Measurements from ENCODE around the gene KCNQ1.

KCNQ1 gene

GRCh38 chr11:2663915-2664314 lies 219.1 kb downstream of the KCNQ1 start:
- Histone ChIP-seq H2AK5ac (ENCODE audit: low read length, severe bottlenecking) (no peak overlapping the region), H3K23ac (ENCODE audit: low read length in 2 of 2) (no peak overlapping the region)

GRCh38 chr11:2664376-2664775 lies 219.6 kb downstream of the KCNQ1 start:
- no peak overlapping the region for H2BK120ac ChIP-seq (ENCODE audit: low read depth, low read length)
- 94% methylated on average over 8 of the region's 9 CpGs for WGBS

More at GRCh38 chr11:2663915-2664314, 219.1 kb downstream of the KCNQ1 start:
- H3K18ac ChIP-seq (ENCODE audit: low read depth in 1 of 2, low read length in 2 of 2) = no peak overlapping the region
- DNase-seq = no peak
- H3K4me3 ChIP-seq (ENCODE audit: insufficient read depth in 1 of 2, low read depth in 1 of 2, low read length in 2 of 2) = no peak overlapping the region
- H4K91ac ChIP-seq (ENCODE audit: low read length) = no peak overlapping the region
- H2BK12ac ChIP-seq (ENCODE audit: low read length in 2 of 2) = no peak overlapping the region
- no peak overlapping the region for H2BK15ac ChIP-seq (ENCODE audit: low read depth, poor library complexity, severe bottlenecking)
- peaks cover 47% of the 10 kb centered on the region for H3K9me3 ChIP-seq (ENCODE audit: control insufficient read depth, low read length)
- H2AFZ ChIP-seq (ENCODE audit: low read depth, low read length) = no peak overlapping the region
- peaks cover 12% of the 10 kb centered on the region for H3K79me1 ChIP-seq (replicated peaks; ENCODE audit: low read length, poor library complexity, severe bottlenecking)
- H2BK5ac ChIP-seq (ENCODE audit: low read depth, low read length, poor library complexity, severe bottlenecking) = no peak overlapping the region
- H3K27me3 ChIP-seq (ENCODE audit: control insufficient read depth in 1 of 2, insufficient read depth in 1 of 2, low read length in 2 of 2) = no peaks in the 10 kb centered on the region
- H4K8ac ChIP-seq (ENCODE audit: low read length) = no peak overlapping the region
- no peak overlapping the region for H3K4ac ChIP-seq (ENCODE audit: low read depth in 1 of 2, low read length in 2 of 2)
- H3K36me3 ChIP-seq (ENCODE audit: control insufficient read depth in 1 of 2, insufficient read depth in 2 of 2, low read depth in 1 of 2, low read length in 2 of 2) = peaks cover 27 to 44% of the 10 kb centered on the region in 2 experiments
- no peak overlapping the region for H3K4me2 ChIP-seq (ENCODE audit: low read length, poor library complexity, severe bottlenecking)
- no peak overlapping the region for H3K27ac ChIP-seq (ENCODE audit: low read length, poor library complexity, severe bottlenecking)
- no peak overlapping the region for H3K14ac ChIP-seq (ENCODE audit: low read length in 2 of 2)
- H3K4me1 ChIP-seq (ENCODE audit: control insufficient read depth, insufficient read depth, low read depth, low read length) = no peaks in the 10 kb centered on the region
- no peak overlapping the region for H2BK120ac ChIP-seq (ENCODE audit: low read depth, low read length)
- no peak overlapping the region for H3K9ac ChIP-seq (ENCODE audit: low read length)

GRCh38 chr11:2664791-2665525 lies 220.2 kb downstream of the KCNQ1 start:
- Histone ChIP-seq H3K9me3 (ENCODE audit: control insufficient read depth, low read length) (peaks cover 36% of the 10 kb centered on the region), H2BK120ac (ENCODE audit: low read depth, low read length) (no peak overlapping the region), H2BK5ac (ENCODE audit: low read depth, low read length, poor library complexity, severe bottlenecking) (no peak overlapping the region), H3K14ac (ENCODE audit: low read length in 2 of 2) (no peak overlapping the region), H3K23ac (ENCODE audit: low read length in 2 of 2) (no peak overlapping the region), H2AK5ac (ENCODE audit: low read length, severe bottlenecking) (no peak overlapping the region), H3K36me3 (ENCODE audit: control insufficient read depth in 1 of 2, insufficient read depth in 2 of 2, low read depth in 1 of 2, low read length in 2 of 2) (peaks cover 35 to 44% of the 10 kb centered on the region in 2 experiments), H4K91ac (ENCODE audit: low read length) (no peak overlapping the region), H2AFZ (ENCODE audit: low read depth, low read length) (no peak overlapping the region), H3K27me3 (ENCODE audit: control insufficient read depth in 1 of 2, insufficient read depth in 1 of 2, low read length in 2 of 2) (no peaks in the 10 kb centered on the region), H4K8ac (ENCODE audit: low read length) (no peak overlapping the region), H2BK12ac (ENCODE audit: low read length in 2 of 2) (no peak overlapping the region), H3K4me1 (ENCODE audit: control insufficient read depth, insufficient read depth, low read depth, low read length) (no peaks in the 10 kb centered on the region), H3K27ac (ENCODE audit: low read length, poor library complexity, severe bottlenecking) (no peak overlapping the region), H3K18ac (ENCODE audit: low read depth in 1 of 2, low read length in 2 of 2) (no peak overlapping the region), H3K9ac (ENCODE audit: low read length) (no peak overlapping the region), H2BK15ac (ENCODE audit: low read depth, poor library complexity, severe bottlenecking) (no peak overlapping the region), H3K4ac (ENCODE audit: low read depth in 1 of 2, low read length in 2 of 2) (no peak overlapping the region), H3K79me1 (replicated peaks; ENCODE audit: low read length, poor library complexity, severe bottlenecking) (peaks cover 12% of the 10 kb centered on the region), H3K4me3 (ENCODE audit: insufficient read depth in 1 of 2, low read depth in 1 of 2, low read length in 2 of 2) (no peak overlapping the region), H3K4me2 (ENCODE audit: low read length, poor library complexity, severe bottlenecking) (no peak overlapping the region)
- no peak for DNase-seq
- WGBS = 95% methylated on average over 14 of the region's 14 CpGs

More at GRCh38 chr11:2664376-2664775, 219.6 kb downstream of the KCNQ1 start:
- Histone ChIP-seq H3K79me1 (replicated peaks; ENCODE audit: low read length, poor library complexity, severe bottlenecking) (peaks cover 12% of the 10 kb centered on the region), H2BK12ac (ENCODE audit: low read length in 2 of 2) (no peak overlapping the region), H2AK5ac (ENCODE audit: low read length, severe bottlenecking) (no peak overlapping the region), H4K8ac (ENCODE audit: low read length) (no peak overlapping the region), H3K4me2 (ENCODE audit: low read length, poor library complexity, severe bottlenecking) (no peak overlapping the region), H3K27ac (ENCODE audit: low read length, poor library complexity, severe bottlenecking) (no peak overlapping the region), H3K9me3 (ENCODE audit: control insufficient read depth, low read length) (peaks cover 42% of the 10 kb centered on the region), H2AFZ (ENCODE audit: low read depth, low read length) (no peak overlapping the region), H3K9ac (ENCODE audit: low read length) (no peak overlapping the region), H3K18ac (ENCODE audit: low read depth in 1 of 2, low read length in 2 of 2) (no peak overlapping the region), H3K27me3 (ENCODE audit: control insufficient read depth in 1 of 2, insufficient read depth in 1 of 2, low read length in 2 of 2) (no peaks in the 10 kb centered on the region), H2BK5ac (ENCODE audit: low read depth, low read length, poor library complexity, severe bottlenecking) (no peak overlapping the region), H3K4me3 (ENCODE audit: insufficient read depth in 1 of 2, low read depth in 1 of 2, low read length in 2 of 2) (no peak overlapping the region), H3K14ac (ENCODE audit: low read length in 2 of 2) (no peak overlapping the region), H3K4ac (ENCODE audit: low read depth in 1 of 2, low read length in 2 of 2) (no peak overlapping the region), H3K4me1 (ENCODE audit: control insufficient read depth, insufficient read depth, low read depth, low read length) (no peaks in the 10 kb centered on the region), H2BK15ac (ENCODE audit: low read depth, poor library complexity, severe bottlenecking) (no peak overlapping the region), H3K23ac (ENCODE audit: low read length in 2 of 2) (no peak overlapping the region), H3K36me3 (ENCODE audit: control insufficient read depth in 1 of 2, insufficient read depth in 2 of 2, low read depth in 1 of 2, low read length in 2 of 2) (peaks cover 31 to 44% of the 10 kb centered on the region in 2 experiments), H4K91ac (ENCODE audit: low read length) (no peak overlapping the region)
- DNase-seq = no peak

- no peak overlapping the region for H3K4me2 ChIP-seq (ENCODE audit: low read length, poor library complexity, severe bottlenecking)
- 91% methylated on average over 11 of the region's 11 CpGs for WGBS
- no peak overlapping the region for H2BK12ac ChIP-seq (ENCODE audit: low read length in 2 of 2)
- peaks cover 35 to 50% of the 10 kb centered on the region in 2 experiments for H3K36me3 ChIP-seq (ENCODE audit: control insufficient read depth in 1 of 2, insufficient read depth in 2 of 2, low read depth in 1 of 2, low read length in 2 of 2)
- H3K18ac ChIP-seq (ENCODE audit: low read depth in 1 of 2, low read length in 2 of 2) = no peak overlapping the region
- no peak overlapping the region for H3K14ac ChIP-seq (ENCODE audit: low read length in 2 of 2)
- H3K27ac ChIP-seq (ENCODE audit: low read length, poor library complexity, severe bottlenecking) = no peak overlapping the region
- H3K4me1 ChIP-seq (ENCODE audit: control insufficient read depth, insufficient read depth, low read depth, low read length) = no peaks in the 10 kb centered on the region
- H2AK5ac ChIP-seq (ENCODE audit: low read length, severe bottlenecking) = no peak overlapping the region
- H4K8ac ChIP-seq (ENCODE audit: low read length) = no peak overlapping the region
- H3K4me3 ChIP-seq (ENCODE audit: insufficient read depth in 1 of 2, low read depth in 1 of 2, low read length in 2 of 2) = no peak overlapping the region
- H4K91ac ChIP-seq (ENCODE audit: low read length) = no peak overlapping the region
- peaks cover 12% of the 10 kb centered on the region for H3K79me1 ChIP-seq (replicated peaks; ENCODE audit: low read length, poor library complexity, severe bottlenecking)
- H3K9me3 ChIP-seq (ENCODE audit: control insufficient read depth, low read length) = peaks cover 28% of the 10 kb centered on the region
- no peak overlapping the region for H3K23ac ChIP-seq (ENCODE audit: low read length in 2 of 2)
- H3K27me3 ChIP-seq (ENCODE audit: control insufficient read depth in 1 of 2, insufficient read depth in 1 of 2, low read length in 2 of 2) = no peaks in the 10 kb centered on the region
- H3K9ac ChIP-seq (ENCODE audit: low read length) = no peak overlapping the region
- no peak overlapping the region for H2BK5ac ChIP-seq (ENCODE audit: low read depth, low read length, poor library complexity, severe bottlenecking)
- H2BK120ac ChIP-seq (ENCODE audit: low read depth, low read length) = no peak overlapping the region
- H3K4ac ChIP-seq (ENCODE audit: low read depth in 1 of 2, low read length in 2 of 2) = no peak overlapping the region
- no peak for DNase-seq
- no peak overlapping the region for H2AFZ ChIP-seq (ENCODE audit: low read depth, low read length)
- H2BK15ac ChIP-seq (ENCODE audit: low read depth, poor library complexity, severe bottlenecking) = no peak overlapping the region
Measured at GRCh38 chr11:2665526-2666400, 221.0 kb downstream of the KCNQ1 start.

All from mesenchymal stem cell (in vitro differentiated cells and primary cell).